ENCODE results near the gene EML3. TPM values are rescaled to one million over a fixed set of nuclear protein-coding genes. Genes with fewer than 3 reads are reported as not detected.
A peak's percentile ranks its signal among the peaks of the same experiment; 100 is the strongest.

Gene EML3
- total and polyA plus RNA-seq, 2 of the 13 experiments (the other 11 are each of a cell fraction or from before 2014, with no cell fraction given): 10.6 to 12.3 TPM

DNA sequence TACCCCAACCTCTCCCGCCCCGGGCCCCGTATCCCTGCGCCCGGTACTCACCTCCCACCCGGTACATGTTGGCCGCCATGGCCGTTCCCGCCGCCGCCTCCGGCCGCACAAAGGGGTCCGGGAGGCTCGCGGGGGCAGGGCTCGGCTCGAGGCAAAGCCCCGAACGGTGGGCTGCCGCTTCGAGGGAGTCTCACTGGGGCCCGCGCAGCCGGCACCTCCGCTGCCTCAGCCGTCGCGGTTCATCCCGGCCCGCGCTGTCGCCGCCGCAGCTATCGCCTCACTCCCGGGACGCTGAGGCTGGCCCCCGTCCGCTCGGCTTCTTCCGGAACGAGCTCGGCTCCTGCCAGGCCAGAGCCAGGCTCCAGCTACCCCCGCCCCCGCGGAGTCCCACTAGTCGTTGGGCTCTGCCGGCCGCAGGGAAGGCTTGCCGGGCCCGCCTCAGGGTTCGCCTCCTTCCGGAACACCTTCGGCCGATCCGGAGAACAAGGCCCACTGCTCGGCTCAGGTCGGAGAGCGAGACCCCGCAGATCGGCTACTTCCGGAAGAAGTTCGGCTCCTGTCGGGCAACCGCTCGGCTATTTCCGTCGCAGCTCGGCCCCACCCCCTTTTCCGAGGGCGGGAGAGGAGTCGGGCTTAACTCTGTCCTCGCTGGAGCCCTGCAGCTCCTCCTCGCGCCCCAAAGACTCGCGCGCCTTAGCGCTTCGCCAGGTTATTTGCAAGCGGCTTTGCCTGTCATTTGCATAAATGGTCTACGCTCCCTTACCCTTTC lies 11.0 kb downstream of the EML3 start, which contains the start of gene MTA2 (continued):
- TF ChIP-seq SPEN (CRISPR knock-in tag; IDR thresholded peaks at IDR 0.05; ENCODE audit: low read depth) (peak; percentile 91), NR3C1 (CRISPR knock-in tag; IDR thresholded peaks at IDR 0.05) (no peak), MED1 (CRISPR knock-in tag; IDR thresholded peaks at IDR 0.05) (0 out of 2 replicates have a peak, but pooled peaks have one; percentile 22), MLLT10 (CRISPR knock-in tag; IDR thresholded peaks at IDR 0.05) (no peak), ZKSCAN1 (IDR thresholded peaks at IDR 0.05; ENCODE audit: low read length) (no peak), ZNF816 (CRISPR knock-in tag; IDR thresholded peaks at IDR 0.05; ENCODE audit: borderline replicate concordance) (0 out of 2 replicates have a peak, but pooled peaks have one; percentile 58), ZNF790 (CRISPR knock-in tag; IDR thresholded peaks at IDR 0.05; ENCODE audit: borderline replicate concordance) (peak; percentile 89), RXRB (CRISPR knock-in tag; IDR thresholded peaks at IDR 0.05; ENCODE audit: borderline replicate concordance) (0 out of 2 replicates have a peak, but pooled peaks have one; percentile 34), ZNF251 (CRISPR knock-in tag; IDR thresholded peaks at IDR 0.05) (no peak), WIZ (CRISPR knock-in tag; IDR thresholded peaks at IDR 0.05) (no peak), NCOA2 (CRISPR knock-in tag; IDR thresholded peaks at IDR 0.05) (no peak), EEA1 (CRISPR knock-in tag; IDR thresholded peaks at IDR 0.05; ENCODE audit: borderline replicate concordance) (0 out of 2 replicates have a peak, but pooled peaks have one; percentile 30), ZNF598 (CRISPR knock-in tag; IDR thresholded peaks at IDR 0.05; ENCODE audit: borderline replicate concordance) (no peak), BRD4 (CRISPR knock-in tag; IDR thresholded peaks at IDR 0.05) (peak; percentile 56; the same call in 1 of the 2 replicates)
- TF ChIP-seq, protein P1, sequence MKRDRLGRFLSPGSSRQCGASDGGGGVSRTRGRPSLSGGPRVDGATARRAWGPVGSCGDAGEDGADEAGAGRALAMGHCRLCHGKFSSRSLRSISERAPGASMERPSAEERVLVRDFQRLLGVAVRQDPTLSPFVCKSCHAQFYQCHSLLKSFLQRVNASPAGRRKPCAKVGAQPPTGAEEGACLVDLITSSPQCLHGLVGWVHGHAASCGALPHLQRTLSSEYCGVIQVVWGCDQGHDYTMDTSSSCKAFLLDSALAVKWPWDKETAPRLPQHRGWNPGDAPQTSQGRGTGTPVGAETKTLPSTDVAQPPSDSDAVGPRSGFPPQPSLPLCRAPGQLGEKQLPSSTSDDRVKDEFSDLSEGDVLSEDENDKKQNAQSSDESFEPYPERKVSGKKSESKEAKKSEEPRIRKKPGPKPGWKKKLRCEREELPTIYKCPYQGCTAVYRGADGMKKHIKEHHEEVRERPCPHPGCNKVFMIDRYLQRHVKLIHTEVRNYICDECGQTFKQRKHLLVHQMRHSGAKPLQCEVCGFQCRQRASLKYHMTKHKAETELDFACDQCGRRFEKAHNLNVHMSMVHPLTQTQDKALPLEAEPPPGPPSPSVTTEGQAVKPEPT (CRISPR knock-in tag; IDR thresholded peaks at IDR 0.05; ENCODE audit: low read depth): no peak
- TF ChIP-seq, protein P2, sequence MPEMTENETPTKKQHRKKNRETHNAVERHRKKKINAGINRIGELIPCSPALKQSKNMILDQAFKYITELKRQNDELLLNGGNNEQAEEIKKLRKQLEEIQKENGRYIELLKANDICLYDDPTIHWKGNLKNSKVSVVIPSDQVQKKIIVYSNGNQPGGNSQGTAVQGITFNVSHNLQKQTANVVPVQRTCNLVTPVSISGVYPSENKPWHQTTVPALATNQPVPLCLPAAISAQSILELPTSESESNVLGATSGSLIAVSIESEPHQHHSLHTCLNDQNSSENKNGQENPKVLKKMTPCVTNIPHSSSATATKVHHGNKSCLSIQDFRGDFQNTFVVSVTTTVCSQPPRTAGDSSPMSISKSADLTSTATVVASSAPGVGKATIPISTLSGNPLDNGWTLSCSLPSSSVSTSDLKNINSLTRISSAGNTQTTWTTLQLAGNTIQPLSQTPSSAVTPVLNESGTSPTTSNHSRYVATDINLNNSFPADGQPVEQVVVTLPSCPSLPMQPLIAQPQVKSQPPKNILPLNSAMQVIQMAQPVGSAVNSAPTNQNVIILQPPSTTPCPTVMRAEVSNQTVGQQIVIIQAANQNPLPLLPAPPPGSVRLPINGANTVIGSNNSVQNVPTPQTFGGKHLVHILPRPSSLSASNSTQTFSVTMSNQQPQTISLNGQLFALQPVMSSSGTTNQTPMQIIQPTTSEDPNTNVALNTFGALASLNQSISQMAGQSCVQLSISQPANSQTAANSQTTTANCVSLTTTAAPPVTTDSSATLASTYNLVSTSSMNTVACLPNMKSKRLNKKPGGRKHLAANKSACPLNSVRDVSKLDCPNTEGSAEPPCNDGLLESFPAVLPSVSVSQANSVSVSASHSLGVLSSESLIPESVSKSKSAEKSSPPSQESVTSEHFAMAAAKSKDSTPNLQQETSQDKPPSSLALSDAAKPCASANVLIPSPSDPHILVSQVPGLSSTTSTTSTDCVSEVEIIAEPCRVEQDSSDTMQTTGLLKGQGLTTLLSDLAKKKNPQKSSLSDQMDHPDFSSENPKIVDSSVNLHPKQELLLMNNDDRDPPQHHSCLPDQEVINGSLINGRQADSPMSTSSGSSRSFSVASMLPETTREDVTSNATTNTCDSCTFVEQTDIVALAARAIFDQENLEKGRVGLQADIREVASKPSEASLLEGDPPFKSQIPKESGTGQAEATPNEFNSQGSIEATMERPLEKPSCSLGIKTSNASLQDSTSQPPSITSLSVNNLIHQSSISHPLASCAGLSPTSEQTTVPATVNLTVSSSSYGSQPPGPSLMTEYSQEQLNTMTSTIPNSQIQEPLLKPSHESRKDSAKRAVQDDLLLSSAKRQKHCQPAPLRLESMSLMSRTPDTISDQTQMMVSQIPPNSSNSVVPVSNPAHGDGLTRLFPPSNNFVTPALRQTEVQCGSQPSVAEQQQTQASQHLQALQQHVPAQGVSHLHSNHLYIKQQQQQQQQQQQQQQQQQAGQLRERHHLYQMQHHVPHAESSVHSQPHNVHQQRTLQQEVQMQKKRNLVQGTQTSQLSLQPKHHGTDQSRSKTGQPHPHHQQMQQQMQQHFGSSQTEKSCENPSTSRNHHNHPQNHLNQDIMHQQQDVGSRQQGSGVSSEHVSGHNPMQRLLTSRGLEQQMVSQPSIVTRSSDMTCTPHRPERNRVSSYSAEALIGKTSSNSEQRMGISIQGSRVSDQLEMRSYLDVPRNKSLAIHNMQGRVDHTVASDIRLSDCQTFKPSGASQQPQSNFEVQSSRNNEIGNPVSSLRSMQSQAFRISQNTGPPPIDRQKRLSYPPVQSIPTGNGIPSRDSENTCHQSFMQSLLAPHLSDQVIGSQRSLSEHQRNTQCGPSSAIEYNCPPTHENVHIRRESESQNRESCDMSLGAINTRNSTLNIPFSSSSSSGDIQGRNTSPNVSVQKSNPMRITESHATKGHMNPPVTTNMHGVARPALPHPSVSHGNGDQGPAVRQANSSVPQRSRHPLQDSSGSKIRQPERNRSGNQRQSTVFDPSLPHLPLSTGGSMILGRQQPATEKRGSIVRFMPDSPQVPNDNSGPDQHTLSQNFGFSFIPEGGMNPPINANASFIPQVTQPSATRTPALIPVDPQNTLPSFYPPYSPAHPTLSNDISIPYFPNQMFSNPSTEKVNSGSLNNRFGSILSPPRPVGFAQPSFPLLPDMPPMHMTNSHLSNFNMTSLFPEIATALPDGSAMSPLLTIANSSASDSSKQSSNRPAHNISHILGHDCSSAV (CRISPR knock-in tag; IDR thresholded peaks at IDR 0.05; ENCODE audit: borderline replicate concordance): no peak
- TF ChIP-seq, protein P3, sequence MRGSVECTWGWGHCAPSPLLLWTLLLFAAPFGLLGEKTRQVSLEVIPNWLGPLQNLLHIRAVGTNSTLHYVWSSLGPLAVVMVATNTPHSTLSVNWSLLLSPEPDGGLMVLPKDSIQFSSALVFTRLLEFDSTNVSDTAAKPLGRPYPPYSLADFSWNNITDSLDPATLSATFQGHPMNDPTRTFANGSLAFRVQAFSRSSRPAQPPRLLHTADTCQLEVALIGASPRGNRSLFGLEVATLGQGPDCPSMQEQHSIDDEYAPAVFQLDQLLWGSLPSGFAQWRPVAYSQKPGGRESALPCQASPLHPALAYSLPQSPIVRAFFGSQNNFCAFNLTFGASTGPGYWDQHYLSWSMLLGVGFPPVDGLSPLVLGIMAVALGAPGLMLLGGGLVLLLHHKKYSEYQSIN (CRISPR knock-in tag; IDR thresholded peaks at IDR 0.05; ENCODE audit: borderline replicate concordance): no peak

Data from HepG2 (cell line).